Lung (tissue), 12 donors: ENCODE results near the gene GATA6. TPM values are rescaled to one million over a fixed set of nuclear protein-coding genes. Genes with fewer than 3 reads are reported as not detected.

ENCODE experiments used
- ATAC-seq: fragments of 200-7000 bp; cut with Tn5 transposase; one replicate; pipeline ENCODE4 v1.9.1; 2020; ENCODE audit warnings: moderate number of reproducible peaks; ENCODE audit not compliant: insufficient read depth, low FRiP score
- DNase-seq, 3 donors: peaks; one replicate each; pipeline ENCODE4 v3.0.0-alpha.2; 2013 to 2017
- H3K27ac ChIP-seq, 2 donors: one replicate each; pipeline ENCODE4 v1.5.1; 2013; ENCODE audit warnings: mild to moderate bottlenecking in 2 of 2, moderate library complexity in 2 of 2, control low read depth in 1 of 2, inconsistent platforms in 1 of 2, low read depth in 1 of 2, low read length in 1 of 2
- H3K27me3 ChIP-seq, 3 donors: one replicate each; pipeline ENCODE4 v1.5.1; 2013; ENCODE audit warnings: low read length in 2 of 3; ENCODE audit not compliant: control insufficient read depth in 3 of 3, insufficient read depth in 3 of 3
- H3K36me3 ChIP-seq, 4 donors: one replicate each; pipeline ENCODE4 v1.5.1; 2013; ENCODE audit warnings: low read length in 4 of 4, mild to moderate bottlenecking in 1 of 4, moderate library complexity in 1 of 4; ENCODE audit not compliant: control insufficient read depth in 4 of 4, insufficient read depth in 4 of 4
- H3K4me1 ChIP-seq, 5 donors: one replicate each; pipeline ENCODE4 v1.5.1; 2013; ENCODE audit warnings: low read length in 5 of 5, mild to moderate bottlenecking in 2 of 5, moderate library complexity in 1 of 5; ENCODE audit not compliant: control insufficient read depth in 5 of 5, insufficient read depth in 5 of 5
- H3K4me3 ChIP-seq: one replicate; pipeline ENCODE4 v1.5.1; 2013; ENCODE audit warnings: mild to moderate bottlenecking, control low read depth, moderate library complexity
- H3K9ac ChIP-seq, 2 donors: one replicate each; pipeline ENCODE4 v1.5.1; 2013; ENCODE audit warnings: low read length in 2 of 2, control low read depth in 1 of 2; ENCODE audit not compliant: insufficient read depth in 1 of 2
- H3K9me3 ChIP-seq, 4 donors: one replicate each; pipeline ENCODE4 v1.5.1; 2013; ENCODE audit warnings: low read length in 3 of 4, mild to moderate bottlenecking in 1 of 4, moderate library complexity in 1 of 4; ENCODE audit not compliant: control insufficient read depth in 4 of 4, insufficient read depth in 3 of 4
- CTCF ChIP-seq: IDR thresholded peaks from 2 replicates; pipeline ENCODE4 v1.5.1; 2012; ENCODE audit warnings: mild to moderate bottlenecking; ENCODE audit errors: control extremely low read depth, extremely low read depth
- WGBS, 2 donors: extraction: QIAGEN DNeasy Blood & Tissue Kit; methylation state at CpG; one replicate each; pipeline ENCODE4 v1.1.7; 2013; 5-methylcytosine and 5-hydroxymethylcytosine counted together
- polyA plus RNA-seq, 2 donors: library from polyadenylated mRNA; stranded (reverse); fragments of 200-250 nt; gene quantifications; one replicate each; pipeline ENCODE4 v1.2.1, GENCODE V29; 2013
- total RNA-seq, 2 donors: library from RNA; depleted of rRNA in 1 of 2; stranded (reverse); fragments of >200 nt in 1 of 2; gene quantifications; one replicate each; pipeline ENCODE4 v1.2.1, GENCODE V29; 2014 to 2021
- donor health status: control.
- donor health status: control.
- donor health status: Bipolar disorder and iron deficiency.
- donor health status: healthy.
- donor health status: DM: yes; HTN: yes; CAD: no.

Gene GATA6
- total and polyA plus RNA-seq, 4 donors = 11.3 to 34.3 (median 21.8) TPM

GRCh38 chr18:22229456-22230124, 60.2 kb downstream of the GATA6 start:
- H3K9me3 ChIP-seq = peaks cover 0 to 2% (median 0%) of the 10 kb centered on the region in 4 donors
- 90% methylated on average over 7 of the region's 7 CpGs for whole genome bisulfite sequencing, 2 donors
- no peaks in the 10 kb centered on the region for H3K27me3 ChIP-seq
- peaks cover 0 to 2% (median 0%) of the 10 kb centered on the region in 5 donors for H3K4me1 ChIP-seq
- DNase-seq (no peak), ATAC-seq (no peak)
- H3K36me3 ChIP-seq = no peaks in the 10 kb centered on the region
- no peak overlapping the region for H3K4me3 ChIP-seq
- TF ChIP-seq CTCF = no peak
- no peak overlapping the region for H3K27ac ChIP-seq
- H3K9ac ChIP-seq = no peak overlapping the region

GRCh38 chr18:22230471-22230945, 61.1 kb downstream of the GATA6 start:
- no peak for DNase-seq
- no peaks in the 10 kb centered on the region for H3K36me3 ChIP-seq
- H3K9me3 ChIP-seq = peaks cover 0 to 2% (median 0%) of the 10 kb centered on the region in 4 donors
- no peak for ATAC-seq
- H3K27me3 ChIP-seq = no peaks in the 10 kb centered on the region
- H3K4me3 ChIP-seq = no peak overlapping the region
- WGBS, 2 donors = 93% methylated on average over 12 of the region's 12 CpGs
- no peak overlapping the region for H3K27ac ChIP-seq
- peaks cover 0 to 2% (median 0%) of the 10 kb centered on the region in 5 donors for H3K4me1 ChIP-seq
- no peak overlapping the region for H3K9ac ChIP-seq
- TF ChIP-seq CTCF = no peak

- peaks cover 0 to 2% (median 0%) of the 10 kb centered on the region in 4 donors for H3K9me3 ChIP-seq
- no peaks in the 10 kb centered on the region for H3K4me1 ChIP-seq
- WGBS, 2 donors = 86% methylated on average over 8 of the region's 8 CpGs
- no peak overlapping the region for H3K27ac ChIP-seq
- H3K27me3 ChIP-seq = no peaks in the 10 kb centered on the region
- H3K9ac ChIP-seq = no peak overlapping the region
- H3K36me3 ChIP-seq = no peaks in the 10 kb centered on the region
- no peak for TF ChIP-seq CTCF
- DNase-seq (no peak), ATAC-seq (no peak)
- no peak overlapping the region for H3K4me3 ChIP-seq
Observed at GRCh38 chr18:22233266-22233665, 63.9 kb downstream of the GATA6 start.
